ENCODE results near the gene SGSM1.

GRCh38 chr22:24905909-24906308 is 99.9 kb downstream of the SGSM1 start:
- TF ChIP-seq EZH2 (IDR thresholded peaks at IDR 0.05; ENCODE audit: borderline replicate concordance, low read depth, low read length, severe bottlenecking) (no peak), CTCF (IDR thresholded peaks at IDR 0.05; ENCODE audit: borderline replicate concordance, extremely low read depth, low read length, poor library complexity, severe bottlenecking) (no peak)

Data from DND-41 (cell line).